Transverse colon (tissue), 4 donors: Measurements from ENCODE around the gene IL1RAPL1. TPM values are rescaled to one million over a fixed set of nuclear protein-coding genes. Genes with fewer than 3 reads are reported as not detected.

Source experiments
- DNase-seq: peaks from one replicate; pipeline ENCODE4 v3.0.0-alpha.2; 2019
- H3K27ac ChIP-seq, 4 donors: fragments of 200-600 bp; sonication (generic); 2 replicates each; pipeline ENCODE4 v1.5.1; 2016 to 2018; ENCODE audit warnings: inconsistent platforms in 4 of 4
- H3K27me3 ChIP-seq: fragments of 200-600 bp; sonication (generic); 2 replicates; pipeline ENCODE4 v1.5.1; 2017; ENCODE audit warnings: inconsistent platforms
- H3K36me3 ChIP-seq, 4 donors: fragments of 200-600 bp; sonication (generic); 2 replicates each; pipeline ENCODE4 v1.5.1; 2017 to 2019; ENCODE audit warnings: inconsistent platforms in 4 of 4
- H3K4me1 ChIP-seq, 4 donors: fragments of 200-600 bp; sonication (generic); 2 replicates each; pipeline ENCODE4 v1.5.1; 2017 to 2020; ENCODE audit warnings: inconsistent platforms in 4 of 4
- H3K4me3 ChIP-seq, 4 donors: fragments of 200-600 bp; sonication (generic); 1 replicate in 1 of 4; 2 replicates in 3 of 4; pipeline versions ENCODE4 v1.5.1 to v1.6.1; 2017 to 2019; ENCODE audit warnings: inconsistent platforms in 4 of 4
- H3K9me3 ChIP-seq, 2 donors: fragments of 200-600 bp; sonication (generic); 2 replicates each; pipeline ENCODE4 v1.5.1; 2017 to 2019; ENCODE audit warnings: inconsistent platforms in 2 of 2
- EP300 ChIP-seq: sonication (generic); formaldehyde crosslinking; IDR thresholded peaks from one replicate; pipeline ENCODE4 v1.6.1; 2017; ENCODE audit warnings: antibody characterized with exemption, low read depth
- POLR2A ChIP-seq: fragments of 450-650 bp; IDR thresholded peaks from one replicate; pipeline ENCODE4 v1.6.1; 2016; ENCODE audit warnings: antibody characterized with exemption, mild to moderate bottlenecking, moderate library complexity
- POLR2AphosphoS5 ChIP-seq, 3 donors: sonication (generic); formaldehyde crosslinking; IDR thresholded peaks; one replicate each; pipeline ENCODE4 v1.6.1; 2016; ENCODE audit warnings: antibody characterized with exemption in 3 of 3
- WGBS, 2 donors: methylation state at CpG; one replicate each; pipeline ENCODE4 v1.1.5; 2018; ENCODE audit warnings: low coverage in 1 of 2; 5-methylcytosine and 5-hydroxymethylcytosine counted together
- in situ Hi-C, 4 donors: fragments of 200-750 bp; cut with MboI; loops; one replicate each; pipeline versions ENCODE4 v1.15.0 to v1.15.1; 2017; ENCODE audit warnings: low sequenced_read_pairs in 3 of 4, low pct_ligation_motif_present in 1 of 4, low pct_unique_long_range_greater_than_20kb in 1 of 4
- intact Hi-C: fragments of 100-400 bp; cut with DNase I; formaldehyde crosslinking; loops from one replicate; pipeline ENCODE4 v1.15.1; 2023; ENCODE audit warnings: low total_unique reads
- total RNA-seq, 4 donors: library from RNA; depleted of rRNA; stranded (reverse); fragments of >200 nt; gene quantifications; one replicate each; pipeline ENCODE4 v1.1.0, GENCODE V29; 2016
- TF ChIP-seq, protein P1 (sequence below), 5 experiments: fragments of 200-600 bp in 3 of 5; fragments of 450-650 bp in 2 of 5; sonication (generic) in 3 of 5; IDR thresholded peaks; 1 replicate in 2 of 5; 2 replicates in 3 of 5; pipeline ENCODE4 v1.5.1; 2016 to 2017; ENCODE audit warnings: antibody characterized with exemption in 5 of 5, inconsistent platforms in 3 of 5, mild to moderate bottlenecking in 2 of 5, moderate library complexity in 1 of 5

Gene IL1RAPL1
- total RNA-seq, 4 donors from 2014 or later = 0.14 to 0.32 (median 0.20) TPM; not detected in 1

DNA sequence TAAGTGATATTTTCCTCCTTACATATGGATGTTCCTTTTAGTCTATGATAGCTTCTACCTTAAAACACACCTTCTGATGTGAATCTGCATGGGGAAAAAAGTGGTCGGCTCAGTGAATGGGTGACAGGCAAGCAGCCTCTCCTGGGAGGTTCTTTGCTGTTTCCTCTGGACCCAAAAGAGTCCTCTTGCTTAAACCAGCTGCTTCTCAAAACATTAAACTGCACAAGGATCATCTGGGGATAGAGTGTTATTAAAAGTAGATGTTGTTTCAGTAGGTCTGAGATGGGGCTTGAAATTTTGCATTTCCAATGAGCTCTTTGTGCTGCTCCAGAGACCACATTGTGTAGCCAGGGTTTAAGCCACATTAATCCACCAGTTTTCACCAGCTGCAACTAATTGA lies 452.9 kb downstream of the IL1RAPL1 start:
- no peaks in the 10 kb centered on the region for H3K9me3 ChIP-seq
- TF ChIP-seq EP300 (no peak), POLR2AphosphoS5 (IDR thresholded peaks at IDR 0.05) (no peak), POLR2A (no peak)
- TF ChIP-seq, protein P1, sequence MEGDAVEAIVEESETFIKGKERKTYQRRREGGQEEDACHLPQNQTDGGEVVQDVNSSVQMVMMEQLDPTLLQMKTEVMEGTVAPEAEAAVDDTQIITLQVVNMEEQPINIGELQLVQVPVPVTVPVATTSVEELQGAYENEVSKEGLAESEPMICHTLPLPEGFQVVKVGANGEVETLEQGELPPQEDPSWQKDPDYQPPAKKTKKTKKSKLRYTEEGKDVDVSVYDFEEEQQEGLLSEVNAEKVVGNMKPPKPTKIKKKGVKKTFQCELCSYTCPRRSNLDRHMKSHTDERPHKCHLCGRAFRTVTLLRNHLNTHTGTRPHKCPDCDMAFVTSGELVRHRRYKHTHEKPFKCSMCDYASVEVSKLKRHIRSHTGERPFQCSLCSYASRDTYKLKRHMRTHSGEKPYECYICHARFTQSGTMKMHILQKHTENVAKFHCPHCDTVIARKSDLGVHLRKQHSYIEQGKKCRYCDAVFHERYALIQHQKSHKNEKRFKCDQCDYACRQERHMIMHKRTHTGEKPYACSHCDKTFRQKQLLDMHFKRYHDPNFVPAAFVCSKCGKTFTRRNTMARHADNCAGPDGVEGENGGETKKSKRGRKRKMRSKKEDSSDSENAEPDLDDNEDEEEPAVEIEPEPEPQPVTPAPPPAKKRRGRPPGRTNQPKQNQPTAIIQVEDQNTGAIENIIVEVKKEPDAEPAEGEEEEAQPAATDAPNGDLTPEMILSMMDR (IDR thresholded peaks at IDR 0.05) = no peak
- no peak overlapping the region for H3K27ac ChIP-seq
- intact Hi-C loops (no loop called here), in situ Hi-C loops (no loop called here)
- WGBS, 2 donors = 76% methylated on average over 1 of the region's 1 CpG; no CpG with 5 or more reads in 1 of the 2 donors
- H3K36me3 ChIP-seq = no peaks in the 10 kb centered on the region
- no peaks in the 10 kb centered on the region for H3K27me3 ChIP-seq
- no peak overlapping the region for H3K4me3 ChIP-seq
- H3K4me1 ChIP-seq = no peaks in the 10 kb centered on the region
- no peak for DNase-seq

DNA sequence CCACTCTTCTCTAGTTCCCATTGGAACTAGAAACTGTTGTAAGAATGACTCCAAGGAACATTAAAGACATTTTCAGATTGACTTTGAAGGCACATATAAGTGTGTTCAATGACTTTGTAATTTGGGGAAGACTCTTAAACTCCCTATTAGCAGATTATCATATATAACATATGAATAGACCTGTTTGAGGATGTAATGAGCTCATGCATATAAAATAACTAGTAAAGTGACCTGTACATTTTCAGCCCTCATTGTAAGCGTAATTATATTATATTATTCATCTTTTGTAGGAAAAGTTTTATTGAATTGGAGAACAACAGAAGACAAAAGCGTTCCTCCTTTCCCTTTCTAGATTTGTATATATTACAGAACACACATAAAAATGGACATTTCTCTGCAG lies 455.1 kb downstream of the IL1RAPL1 start:
- intact Hi-C loops = no loop called here
- DNase-seq = no peak
- Histone ChIP-seq H3K4me1 (no peaks in the 10 kb centered on the region), H3K4me3 (no peak overlapping the region), H3K27me3 (no peaks in the 10 kb centered on the region), H3K9me3 (no peaks in the 10 kb centered on the region), H3K27ac (no peak overlapping the region), H3K36me3 (no peaks in the 10 kb centered on the region)
- in situ Hi-C loops = no loop called here
- TF ChIP-seq EP300 = no peak
- TF ChIP-seq POLR2A = no peak
- no peak for TF ChIP-seq POLR2AphosphoS5 (IDR thresholded peaks at IDR 0.05)
- 72 to 100% methylated on average over 1 to 2 of the region's 2 CpGs for WGBS, 2 donors

DNA sequence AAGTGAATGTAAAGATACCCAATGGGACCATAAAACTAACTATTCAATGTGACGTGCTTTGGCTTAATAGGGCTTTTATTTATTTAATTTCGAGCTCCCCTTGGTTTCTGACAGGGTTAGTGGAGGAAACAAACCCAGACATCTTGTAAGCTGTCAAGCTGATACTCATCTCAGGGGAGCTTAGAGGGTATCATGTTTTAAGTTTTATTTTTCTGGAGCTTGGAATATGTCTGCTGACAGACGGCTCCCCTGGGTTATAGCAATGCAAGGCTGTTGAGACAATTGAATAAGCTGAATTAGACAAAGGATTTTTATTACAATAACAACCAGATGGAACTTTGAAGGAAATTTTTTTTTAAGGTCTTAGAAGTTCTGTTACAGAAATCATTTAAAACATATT lies 456.5 kb downstream of the IL1RAPL1 start:
- Histone ChIP-seq H3K27me3 (no peaks in the 10 kb centered on the region), H3K4me1 (no peaks in the 10 kb centered on the region), H3K4me3 (no peak overlapping the region), H3K27ac (no peak overlapping the region), H3K9me3 (no peaks in the 10 kb centered on the region), H3K36me3 (no peaks in the 10 kb centered on the region)
- no peak for DNase-seq
- TF ChIP-seq EP300 = no peak
- TF ChIP-seq POLR2A = no peak
- TF ChIP-seq POLR2AphosphoS5 (IDR thresholded peaks at IDR 0.05) = no peak
- in situ Hi-C loops = no loop called here
- intact Hi-C loops = no loop called here
- WGBS, 2 donors = 69 to 86% methylated on average over 1 to 3 of the region's 3 CpGs

DNA sequence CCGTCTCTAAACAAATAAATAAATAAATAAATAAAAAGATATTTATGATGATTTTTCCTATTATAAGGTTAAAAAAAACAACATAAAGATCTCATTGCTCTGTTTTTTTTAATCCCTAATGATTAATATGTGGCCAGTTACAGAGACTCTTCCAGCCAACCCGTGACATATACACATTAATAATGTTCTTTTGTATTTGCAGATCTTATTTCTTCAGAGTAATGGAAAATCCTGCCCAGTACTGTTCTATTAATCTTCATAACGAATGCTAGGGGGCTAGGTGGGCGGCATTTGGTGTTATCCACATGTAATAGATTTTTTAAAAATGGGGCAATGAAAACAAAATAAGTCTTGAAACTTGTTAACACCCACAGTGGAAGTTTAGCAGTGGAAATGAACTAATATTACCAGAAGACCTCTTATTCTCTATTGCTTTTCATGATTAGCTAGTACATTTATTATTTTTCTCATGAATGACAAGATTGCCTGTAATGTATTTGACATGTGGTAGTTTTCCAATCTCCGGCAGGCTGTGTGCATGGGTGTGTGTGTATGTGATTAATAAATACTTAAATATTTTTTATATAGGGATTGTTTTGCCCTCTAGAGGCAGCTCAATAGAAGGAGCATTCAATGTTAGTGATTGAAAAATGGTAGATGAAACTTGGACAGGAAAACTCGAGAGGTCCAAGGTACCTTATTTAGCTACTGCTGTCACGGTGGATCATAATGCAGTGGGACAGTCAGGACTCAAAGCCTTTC lies 457.4 kb downstream of the IL1RAPL1 start:
- WGBS, 2 donors = 57 to 63% methylated on average over 1 to 7 of the region's 7 CpGs
- no peak for DNase-seq
- TF ChIP-seq POLR2AphosphoS5 (IDR thresholded peaks at IDR 0.05) (no peak), EP300 (no peak), POLR2A (no peak)
- TF ChIP-seq, protein P1 (IDR thresholded peaks at IDR 0.05) = no peak
- no peaks in the 10 kb centered on the region for H3K36me3 ChIP-seq
- H3K9me3 ChIP-seq = no peaks in the 10 kb centered on the region
- H3K4me1 ChIP-seq = no peaks in the 10 kb centered on the region
- in situ Hi-C loops (no loop called here), intact Hi-C loops (no loop called here)
- no peak overlapping the region for H3K27ac ChIP-seq
- no peaks in the 10 kb centered on the region for H3K27me3 ChIP-seq
- H3K4me3 ChIP-seq = no peak overlapping the region

DNA sequence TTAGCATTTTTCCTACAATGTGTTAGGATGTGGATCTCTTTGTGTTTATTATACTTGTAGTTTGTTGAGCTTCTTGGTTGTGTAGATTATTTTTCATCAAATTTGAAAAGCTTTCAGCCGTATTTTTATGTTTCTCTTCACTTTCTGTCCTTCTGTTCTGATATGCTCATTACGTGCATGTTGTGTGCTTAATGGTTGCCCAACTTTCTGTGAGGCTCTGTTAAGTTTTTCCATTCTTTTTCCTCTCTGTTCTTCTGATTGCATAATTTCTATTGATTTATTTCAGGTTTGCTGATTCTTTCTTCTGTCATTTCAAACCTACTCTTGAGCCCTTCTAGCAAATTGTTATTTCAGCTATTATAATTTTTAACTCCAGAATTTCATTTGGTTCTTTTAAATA lies 478.2 kb downstream of the IL1RAPL1 start:
- no peaks in the 10 kb centered on the region for H3K27me3 ChIP-seq
- no peaks in the 10 kb centered on the region for H3K4me1 ChIP-seq
- intact Hi-C loops = no loop called here
- in situ Hi-C loops = no loop called here
- WGBS, 2 donors = 78 to 82% methylated on average over 2 of the region's 2 CpGs
- no peaks in the 10 kb centered on the region for H3K36me3 ChIP-seq
- DNase-seq = no peak
- H3K9me3 ChIP-seq = no peaks in the 10 kb centered on the region
- no peak for TF ChIP-seq POLR2A
- TF ChIP-seq, protein P1 (IDR thresholded peaks at IDR 0.05) = no peak
- TF ChIP-seq EP300 = no peak
- TF ChIP-seq POLR2AphosphoS5 (IDR thresholded peaks at IDR 0.05) = no peak
- no peak overlapping the region for H3K4me3 ChIP-seq
- no peak overlapping the region for H3K27ac ChIP-seq
